Measurements from ENCODE around the gene ASTN2. TPM values are rescaled to one million over a fixed set of nuclear protein-coding genes. Genes with fewer than 3 reads are reported as not detected.

ASTN2 gene
- total and polyA plus RNA-seq, 9 of the 15 experiments (the other 6 are each of a cell fraction or from before 2014, with no cell fraction given): 0.56 to 3.5 (median 1.9) TPM

DNA sequence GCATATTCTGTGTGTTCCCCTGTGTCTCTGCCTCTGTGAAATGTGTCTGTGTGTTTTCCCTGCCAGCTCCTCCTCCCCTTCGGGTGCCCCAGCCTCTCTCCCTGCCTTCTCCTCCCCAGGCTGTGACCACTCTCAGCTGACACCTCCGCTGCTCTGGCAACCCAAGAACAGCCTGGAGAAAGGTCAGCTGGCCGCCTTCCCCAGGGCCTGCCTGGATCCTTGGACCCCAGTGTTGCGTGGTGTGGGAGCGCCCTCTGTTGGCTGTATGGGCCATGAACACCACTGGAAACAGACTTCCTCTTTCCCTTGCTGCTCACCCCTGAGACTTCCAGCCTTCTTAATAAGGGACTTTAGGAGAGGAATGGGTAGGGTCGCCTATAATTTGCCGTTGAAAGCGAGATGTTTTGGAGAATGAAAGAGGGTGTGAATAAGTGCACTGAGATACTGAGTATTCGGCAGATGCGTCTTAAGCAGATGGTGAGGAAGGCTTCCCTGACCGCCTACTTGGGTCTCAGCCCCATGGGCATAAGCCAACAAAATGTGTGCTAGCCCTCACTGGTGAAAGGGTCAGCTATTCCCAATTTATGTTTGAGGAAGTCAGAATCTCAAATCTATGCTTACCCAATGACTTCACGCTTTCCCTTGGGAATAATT is 842.6 kb downstream of the ASTN2 start (continued):
- TF ChIP-seq POLR2B (IDR thresholded peaks at IDR 0.05; ENCODE audit: low read depth, partially characterized antibody) (no peak), STAT5A (IDR thresholded peaks at IDR 0.05; ENCODE audit: borderline replicate concordance, low read length) (no peak), DACH1 (IDR thresholded peaks at IDR 0.05; ENCODE audit: partially characterized antibody) (peak; percentile 71), RAD51 (IDR thresholded peaks at IDR 0.05; ENCODE audit: borderline replicate concordance, low read depth) (no peak), MAZ (CRISPR knock-in tag; conservative IDR thresholded peaks at IDR 0.05 in 1 of 2, IDR thresholded peaks at IDR 0.05 in 1 of 2) (peak in 1 of 2 experiments; percentile 68; a peak in 2 of 4 replicates), NR3C1 (CRISPR knock-in tag; IDR thresholded peaks at IDR 0.05) (no peak), NFIC (IDR thresholded peaks at IDR 0.05) (peak; percentile 14; the same call in 1 of the 2 replicates), BRD9 (IDR thresholded peaks at IDR 0.05; ENCODE audit: low read depth, partially characterized antibody) (peak; percentile 19), ARID2 (IDR thresholded peaks at IDR 0.05) (peak; percentile 86), HNRNPH1 (optimal IDR thresholded peaks at IDR 0.05; ENCODE audit: low read depth, low read length) (no peak), HDAC3 (IDR thresholded peaks at IDR 0.05; ENCODE audit: borderline replicate concordance, partially characterized antibody) (no peak), ZNF695 (CRISPR knock-in tag; IDR thresholded peaks at IDR 0.05) (no peak), KLF1 (tag; IDR thresholded peaks at IDR 0.05) (no peak), MAFF (IDR thresholded peaks at IDR 0.05; ENCODE audit: low read length) (no peak), POLR2AphosphoS2 (IDR thresholded peaks at IDR 0.05; ENCODE audit: low read length) (no peak), TCF15 (CRISPR knock-in tag; IDR thresholded peaks at IDR 0.05) (no peak), NR2C2 (CRISPR knock-in tag; IDR thresholded peaks at IDR 0.05) (0 out of 2 replicates have a peak, but pooled peaks have one; percentile 52), NR2C2 (tag; IDR thresholded peaks at IDR 0.05) (no peak), ZBTB7A (IDR thresholded peaks at IDR 0.05; ENCODE audit: borderline replicate concordance, control insufficient read depth, low read depth, low read length) (no peak), PTRF (tag; IDR thresholded peaks at IDR 0.05) (no peak), MLLT1 (IDR thresholded peaks at IDR 0.05) (peak in 1 of 2 experiments; percentile 38; a peak in 1 of 4 replicates), RBM15 (IDR thresholded peaks at IDR 0.05; ENCODE audit: insufficient read depth, low read length) (no peak), L3MBTL2 (IDR thresholded peaks at IDR 0.05) (0 out of 2 replicates have a peak, but pooled peaks have one; percentile 23), ESRRA (IDR thresholded peaks at IDR 0.05; ENCODE audit: borderline replicate concordance, low read depth) (peak; percentile 36; the same call in 1 of the 2 replicates)

All from K562 (cell line).